Amygdala (tissue), 56 donors: ENCODE measurements around the gene TBC1D32.

ENCODE experiments used
- DNase-seq, 56 donors: peaks; one replicate each; lab custom pipeline; 2025; lab: John Stamatoyannopoulos, UW

The TBC1D32 gene

DNA sequence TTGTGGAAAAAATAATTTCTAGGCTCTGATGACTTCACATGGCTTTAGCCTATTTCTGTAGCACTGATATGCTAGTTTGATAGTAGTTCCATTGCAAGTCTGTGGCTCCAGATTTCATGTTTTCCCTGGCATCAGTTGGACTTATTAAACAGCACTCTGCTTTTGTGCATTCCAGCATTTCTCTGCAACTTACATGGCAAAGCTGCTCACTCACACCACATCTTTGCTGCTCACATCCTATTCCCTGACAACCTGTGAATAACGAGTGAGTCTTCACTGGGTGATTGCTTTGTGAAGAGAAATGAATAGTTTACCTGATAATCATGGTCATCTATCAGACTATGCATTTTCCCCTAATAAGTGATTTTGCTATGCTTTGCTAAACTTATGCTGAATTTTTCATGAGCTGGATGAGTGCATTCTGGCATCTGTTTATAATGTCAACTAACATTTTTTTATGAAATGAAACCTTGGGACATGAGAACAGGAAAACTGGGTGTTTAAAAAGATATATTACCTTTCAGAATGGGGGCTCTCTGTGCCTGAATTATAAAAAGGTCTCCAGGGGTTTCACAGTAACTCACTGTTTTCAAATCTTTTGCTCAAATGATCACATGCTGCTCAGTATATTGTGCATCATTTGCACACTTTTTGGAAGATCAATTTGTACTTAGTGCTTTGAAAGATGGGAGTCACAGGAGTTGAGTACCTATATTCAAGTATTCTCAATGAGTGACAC lies 301.8 kb downstream of the TBC1D32 start:
- DNase-seq, result no peak
